RCC 7860 (cell line): ENCODE measurements around the gene SLC5A10.
"Not testable (repeated sequence)": the region's sequence is repeated elsewhere in the genome, so short reads cannot be mapped to it uniquely, and the experiment has no call there.

ENCODE experiments used
- DNase-seq: peaks from one replicate; pipeline ENCODE4 v3.0.0-alpha.2; 2015; ENCODE audit warnings: low spot score
- FAIRE-seq: peaks from 2 replicates; lab custom pipeline; 2012; peaks lifted over from hg19 to GRCh38; lab: Jason Lieb, UNC

Gene SLC5A10

DNA sequence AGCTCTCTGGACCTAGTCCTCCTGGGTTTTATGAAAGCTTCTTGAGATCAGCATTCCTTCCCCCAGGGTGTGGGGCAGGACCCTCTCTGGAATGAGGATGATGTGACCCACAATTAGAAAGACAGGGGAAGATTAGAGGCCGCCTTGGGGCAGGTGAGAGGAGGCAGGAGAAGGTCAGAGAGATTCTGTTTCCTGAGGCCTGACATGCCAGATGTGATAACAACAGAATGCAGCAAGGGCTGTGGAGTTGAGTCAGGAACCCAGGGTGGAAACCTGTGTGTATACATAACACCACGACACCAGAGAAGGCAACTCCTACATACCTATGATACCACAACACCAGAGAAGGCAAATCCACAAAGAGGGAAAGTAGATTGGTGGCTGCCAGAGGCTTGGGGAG lies 5.4 kb upstream of the SLC5A10 start:
- FAIRE-seq (no peak), DNase-seq (no peak)

DNA sequence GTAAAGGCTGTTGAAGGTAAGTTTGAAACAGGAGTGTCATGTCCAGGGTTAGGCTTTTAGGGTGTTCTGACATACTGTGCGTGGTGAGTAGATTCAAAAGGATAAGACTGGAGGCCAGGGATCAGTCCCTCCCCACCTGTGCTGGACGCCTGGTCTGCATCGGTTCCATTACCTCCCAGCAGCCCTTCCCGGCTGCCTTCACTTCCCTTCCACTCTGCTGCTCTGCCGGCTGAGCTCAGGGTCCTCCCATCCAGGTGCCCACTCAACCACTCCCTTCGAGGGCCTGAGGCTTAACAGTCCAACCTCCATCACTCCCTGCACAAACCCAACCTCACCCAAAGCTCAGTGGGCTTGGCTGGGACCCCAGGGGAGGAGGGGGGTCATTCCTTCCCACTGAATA lies 4.1 kb upstream of the SLC5A10 start:
- DNase-seq (no peak), FAIRE-seq (no peak)

DNA sequence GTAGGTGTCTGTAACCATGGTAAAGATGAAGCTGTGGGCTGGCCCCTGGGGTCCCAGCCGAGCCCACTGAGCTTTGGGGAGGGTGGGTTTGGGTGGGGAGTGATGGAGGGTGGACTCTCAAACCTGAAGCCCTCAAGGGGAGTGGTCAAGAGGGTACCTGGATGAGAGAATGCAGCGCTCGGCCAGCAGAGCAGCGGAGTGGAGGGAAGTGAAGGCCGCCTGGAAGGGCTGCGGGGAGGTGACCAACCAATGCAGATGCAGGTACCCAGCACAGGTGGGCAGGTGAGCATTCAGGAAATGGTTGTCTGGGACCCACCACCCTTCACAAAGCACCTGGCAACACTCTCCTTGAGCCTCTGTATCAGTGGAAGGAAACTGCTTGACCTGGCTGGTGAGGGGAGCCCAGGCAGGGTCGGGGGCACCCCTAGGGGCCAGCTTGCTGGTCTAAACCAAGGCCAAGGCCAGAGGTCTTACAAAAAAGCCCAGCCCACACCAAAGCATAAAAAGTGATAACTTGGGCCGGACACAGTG lies 3.4 kb upstream of the SLC5A10 start:
- DNase-seq, result no peak
- FAIRE-seq, result no peak

DNA sequence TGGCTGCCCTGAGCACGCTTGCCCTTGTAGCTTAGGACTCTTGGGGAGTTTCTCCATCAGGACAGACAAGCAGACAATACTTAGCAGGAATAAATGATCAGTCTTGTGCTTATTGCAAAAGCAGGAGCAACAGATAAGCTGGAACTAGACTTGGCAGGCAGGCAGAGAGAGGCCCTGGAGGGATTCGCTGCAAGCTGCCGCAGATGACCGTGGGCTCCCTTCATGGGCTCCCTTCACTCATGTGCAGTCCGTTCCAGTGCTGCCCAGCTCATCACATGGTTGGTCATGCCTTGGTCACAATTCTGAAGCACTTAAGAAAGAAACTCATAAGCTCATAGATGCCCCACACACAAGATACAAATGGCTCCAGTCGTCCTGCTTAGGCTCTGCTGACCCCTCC lies 2.4 kb upstream of the SLC5A10 start:
- FAIRE-seq (no peak), DNase-seq (no peak)

DNA sequence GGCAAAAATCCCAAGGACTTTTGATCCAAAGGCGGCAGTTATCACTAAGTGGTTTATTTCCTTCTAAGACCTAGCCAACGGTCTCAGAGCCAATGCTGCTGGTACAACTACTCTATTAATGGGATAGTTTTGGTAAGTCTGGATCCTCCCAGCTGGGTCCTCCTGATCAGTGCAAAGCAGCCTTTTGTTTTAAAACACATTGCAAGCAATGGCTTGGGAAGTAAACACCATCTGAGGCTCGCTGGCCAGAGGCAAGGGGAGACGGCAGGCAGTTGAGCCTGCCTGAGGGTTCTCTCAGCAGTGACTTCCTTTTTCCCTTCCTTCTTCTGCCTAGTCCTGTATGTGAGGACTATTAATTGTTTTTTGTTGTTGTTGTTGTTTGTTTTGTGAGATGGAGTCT lies 1.6 kb upstream of the SLC5A10 start:
- DNase-seq (no peak), FAIRE-seq (no peak)

DNA sequence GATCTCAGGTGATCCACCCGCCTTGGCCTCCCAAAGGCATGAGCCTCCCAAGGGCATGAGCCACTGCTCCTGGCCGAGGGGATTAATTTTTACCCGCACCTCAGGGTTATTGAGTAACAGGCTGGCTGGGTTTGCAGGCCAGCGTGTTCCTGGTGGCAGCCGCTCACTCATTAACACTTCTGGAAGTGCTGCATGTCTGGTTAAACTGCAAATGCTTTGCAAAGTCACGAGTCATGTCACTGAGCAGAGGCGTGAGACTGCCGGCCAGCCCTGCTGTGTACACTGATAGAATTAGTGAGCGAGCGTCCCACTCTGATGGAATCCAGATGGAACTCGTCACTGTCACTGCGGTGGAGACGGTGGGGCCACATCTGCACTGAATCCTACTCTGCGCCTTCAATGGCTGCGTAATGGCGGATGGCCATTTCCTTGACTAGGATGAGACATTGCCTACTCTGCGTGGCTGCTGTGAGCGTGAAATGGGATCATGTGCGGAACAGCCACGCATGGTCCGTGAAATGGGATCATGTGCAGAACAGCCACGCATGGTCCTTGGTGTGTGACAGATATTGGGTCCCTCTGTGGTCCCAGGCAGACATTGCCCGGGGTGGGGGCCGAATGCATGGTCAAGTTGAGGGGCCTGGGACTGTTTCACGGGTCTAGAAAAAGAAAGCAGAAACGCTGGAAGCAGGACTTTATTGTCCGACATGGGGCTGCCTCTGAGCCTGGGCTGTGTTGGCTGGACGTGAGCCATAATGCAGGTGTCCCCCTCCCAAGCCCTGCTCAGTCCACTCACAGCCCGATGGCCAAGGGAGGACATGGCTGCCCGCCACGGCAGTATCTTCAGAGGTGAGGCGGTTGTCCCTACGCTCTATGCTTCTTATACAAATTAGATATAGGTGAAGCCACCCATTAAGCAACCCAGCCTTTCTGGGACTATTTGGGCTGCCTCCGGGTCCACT lies 740 bp upstream of the SLC5A10 start:
- peak; percentile 85 for FAIRE-seq
- peak; percentile 53 for DNase-seq

DNA sequence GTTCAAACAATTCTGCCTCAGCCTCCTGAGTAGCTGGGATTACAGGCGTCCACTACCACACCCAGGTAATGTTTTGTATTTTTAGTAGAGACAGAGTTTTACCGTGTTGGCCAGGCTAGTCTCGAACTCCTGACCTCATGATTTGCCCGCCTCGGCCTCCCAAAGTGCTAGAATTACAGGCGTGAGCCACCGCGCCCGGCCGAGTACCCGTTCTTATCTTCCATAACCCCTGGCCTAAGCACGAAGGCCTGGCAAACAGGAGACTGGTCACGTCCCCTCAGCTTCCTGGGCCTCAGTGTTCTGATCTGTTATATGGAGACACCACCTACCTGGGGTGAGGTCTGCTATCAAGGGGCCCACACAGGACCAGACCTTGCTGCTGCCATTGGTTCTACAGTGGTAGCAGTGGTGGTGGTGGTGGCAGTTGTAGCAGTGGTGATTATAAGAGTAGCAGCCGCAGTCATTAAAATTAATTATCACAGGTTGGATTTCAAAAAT lies 1.3 kb downstream of the SLC5A10 start:
- DNase-seq, result no peak
- no peak for FAIRE-seq

DNA sequence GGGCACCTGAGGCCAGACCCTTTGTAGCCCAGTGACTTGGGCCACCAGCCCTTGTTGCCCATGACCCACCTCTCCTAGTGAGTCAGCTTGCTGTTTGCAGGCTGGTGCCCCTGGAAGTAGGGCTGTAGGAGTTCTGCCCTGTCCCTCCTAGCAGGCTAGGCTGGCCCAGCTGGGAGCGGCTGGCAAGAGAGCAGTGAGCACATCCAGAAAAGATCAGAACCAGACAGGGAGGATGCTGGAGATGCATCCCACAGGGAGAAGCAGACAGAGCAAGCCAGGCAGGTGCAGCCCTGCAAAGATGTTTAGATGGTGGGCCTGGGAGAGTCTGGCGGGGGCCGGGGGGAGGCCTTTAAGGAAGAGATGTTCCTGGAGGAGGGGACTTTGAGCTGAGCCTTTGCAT lies 2.4 kb downstream of the SLC5A10 start:
- DNase-seq (no peak), FAIRE-seq (no peak)

DNA sequence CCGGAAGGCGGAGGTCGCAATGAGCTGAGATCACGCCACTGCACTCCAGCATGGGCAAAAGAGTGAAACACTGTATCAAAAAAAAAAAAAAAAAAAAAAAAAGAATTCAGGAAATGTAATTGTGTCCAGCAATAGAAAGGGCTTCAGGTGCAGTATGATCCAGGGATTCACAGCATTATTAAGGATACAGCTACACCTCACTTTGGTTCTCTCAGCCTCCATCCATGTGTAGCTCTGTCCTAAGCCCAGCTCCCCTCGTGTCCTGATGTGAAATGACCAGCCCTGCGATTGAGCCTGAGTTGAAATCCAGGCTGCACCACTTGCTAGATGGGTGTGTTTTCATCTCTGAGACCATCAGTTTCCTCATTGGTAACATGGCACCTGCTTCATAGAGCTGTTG lies 3.0 kb downstream of the SLC5A10 start:
- DNase-seq (no peak), FAIRE-seq (no peak)

DNA sequence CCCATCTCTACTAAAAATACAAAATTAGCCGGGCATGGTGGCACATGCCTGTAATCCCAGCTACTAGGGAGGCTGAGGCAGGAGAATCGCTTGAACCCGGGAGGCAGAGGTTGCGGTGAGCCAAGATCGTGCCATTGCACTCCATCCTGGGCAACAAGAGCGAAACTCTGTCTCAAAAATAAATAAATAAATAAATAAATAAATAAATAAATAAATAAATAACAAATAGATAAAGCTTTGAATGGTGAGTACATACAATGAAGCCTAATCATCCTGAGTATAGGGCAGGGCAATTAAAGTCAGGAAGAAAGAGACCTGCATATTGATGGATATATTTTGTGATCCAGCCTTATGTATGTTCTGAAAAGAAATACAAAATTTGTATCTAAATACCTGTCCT lies 4.1 kb downstream of the SLC5A10 start:
- FAIRE-seq, result not testable (repeated sequence)

DNA sequence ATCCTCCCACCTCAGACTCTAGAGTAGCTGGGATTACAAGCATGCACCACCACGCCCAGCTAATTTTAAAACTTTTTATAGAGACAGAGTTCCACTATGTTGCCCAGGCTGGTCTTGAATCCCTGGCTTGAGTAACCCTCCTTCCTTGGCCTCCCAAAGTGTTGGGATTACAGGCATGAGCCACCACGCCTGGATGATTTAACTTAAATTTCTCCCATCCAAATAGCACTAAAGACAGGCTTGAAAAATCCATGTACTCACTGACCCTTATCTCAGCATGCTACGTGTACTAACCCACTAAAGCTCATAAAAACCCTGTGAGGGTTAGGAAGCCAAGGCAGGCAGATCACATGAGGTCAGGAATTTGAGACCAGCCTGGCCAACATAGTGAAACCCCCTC lies 4.6 kb downstream of the SLC5A10 start:
- FAIRE-seq (no peak), DNase-seq (no peak)

More for the DNA sequence above, 4.1 kb downstream of the SLC5A10 start:
- not testable (repeated sequence) for DNase-seq

DNA sequence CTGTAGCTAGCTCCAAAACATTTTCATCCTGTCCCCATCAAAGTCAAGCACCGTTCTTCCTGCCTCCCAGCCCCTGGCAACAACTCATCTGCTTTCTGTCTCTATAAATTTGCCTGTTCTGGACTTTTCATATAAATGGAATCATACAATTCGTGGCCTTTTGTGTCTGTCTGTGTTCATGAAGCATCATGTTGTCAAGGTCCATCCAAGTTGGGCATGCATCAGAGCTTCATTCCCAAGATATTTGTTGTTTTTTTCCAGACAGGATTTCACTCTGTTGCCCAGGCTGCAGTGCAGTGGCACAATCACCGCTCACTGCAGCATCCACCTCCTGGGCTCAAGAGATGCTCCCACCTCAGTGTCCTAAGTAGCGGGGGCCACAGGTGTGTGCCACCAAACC lies 5.9 kb downstream of the SLC5A10 start:
- FAIRE-seq (no peak), DNase-seq (no peak)

DNA sequence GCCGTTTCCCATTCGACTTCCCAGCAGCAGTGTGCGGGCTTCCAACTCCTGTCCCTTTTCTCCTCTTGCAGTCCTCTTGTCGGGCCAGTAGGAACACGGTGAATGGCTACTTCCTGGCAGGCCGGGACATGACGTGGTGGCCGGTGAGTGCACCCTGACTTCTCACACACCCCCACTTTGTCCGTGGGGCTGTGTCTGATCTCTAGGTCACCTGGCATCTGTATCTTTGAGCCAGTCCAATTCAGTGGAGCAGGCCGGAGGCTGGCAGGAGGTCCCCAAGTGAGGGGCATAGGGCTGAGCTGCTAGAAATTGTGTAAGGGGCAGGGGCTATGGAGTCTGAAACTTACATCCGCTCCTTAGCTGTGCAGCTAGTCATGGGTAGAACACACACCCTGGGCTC lies 6.6 kb downstream of the SLC5A10 start:
- FAIRE-seq (no peak), DNase-seq (no peak)

DNA sequence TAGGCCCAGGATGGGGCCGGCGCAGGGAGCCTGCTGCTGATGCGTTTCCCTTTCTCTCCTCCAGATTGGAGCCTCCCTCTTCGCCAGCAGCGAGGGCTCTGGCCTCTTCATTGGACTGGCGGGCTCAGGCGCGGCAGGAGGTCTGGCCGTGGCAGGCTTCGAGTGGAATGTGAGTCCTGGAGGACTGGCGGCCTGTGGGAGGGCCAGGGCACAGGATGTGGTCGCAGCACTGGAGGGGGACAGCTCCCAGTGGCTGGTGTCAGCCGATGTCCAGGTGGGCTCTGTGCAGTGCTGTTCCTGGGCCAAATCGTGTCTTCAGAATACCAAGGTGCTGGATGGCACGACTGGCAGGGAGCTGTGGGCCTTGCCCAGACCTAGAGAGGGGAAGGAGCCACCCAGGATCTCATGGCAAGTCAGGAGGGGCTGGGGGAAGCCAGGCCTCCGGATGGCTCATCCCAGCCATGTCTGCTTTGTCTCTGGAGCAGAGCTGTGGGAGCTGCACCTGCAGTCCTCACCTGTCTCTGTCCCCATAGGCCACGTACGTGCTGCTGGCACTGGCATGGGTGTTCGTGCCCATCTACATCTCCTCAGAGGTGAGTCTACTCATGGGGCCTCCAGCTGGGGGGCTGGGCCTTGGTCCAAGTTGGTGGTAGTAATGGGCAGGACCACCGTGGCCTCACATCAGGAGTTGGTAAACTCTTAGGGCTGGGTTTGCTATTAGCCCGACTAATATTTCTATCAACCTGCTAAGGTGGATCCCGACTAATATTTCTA lies 7.3 kb downstream of the SLC5A10 start:
- no peak for DNase-seq

DNA sequence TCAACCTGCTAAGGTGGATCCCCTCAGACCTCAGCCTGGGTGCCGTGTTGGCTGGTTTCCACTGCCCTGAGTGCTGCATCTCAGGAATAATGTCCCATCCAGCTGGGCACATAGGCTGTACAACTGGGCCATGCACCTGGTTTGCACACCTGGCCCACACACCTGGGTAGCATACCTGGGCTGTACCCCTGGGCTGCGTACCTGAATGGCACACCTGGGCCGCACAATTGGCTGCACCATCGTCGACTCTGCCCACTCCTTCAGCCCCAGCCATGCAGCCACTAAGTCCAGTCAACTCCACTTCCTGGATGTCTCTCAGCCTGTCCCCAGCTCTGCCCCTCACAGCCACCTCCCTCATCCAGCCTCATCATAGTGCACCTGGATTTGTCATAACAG lies 7.9 kb downstream of the SLC5A10 start:
- FAIRE-seq (no peak), DNase-seq (no peak)

More for the DNA sequence above, 7.3 kb downstream of the SLC5A10 start:
- no peak for FAIRE-seq

DNA sequence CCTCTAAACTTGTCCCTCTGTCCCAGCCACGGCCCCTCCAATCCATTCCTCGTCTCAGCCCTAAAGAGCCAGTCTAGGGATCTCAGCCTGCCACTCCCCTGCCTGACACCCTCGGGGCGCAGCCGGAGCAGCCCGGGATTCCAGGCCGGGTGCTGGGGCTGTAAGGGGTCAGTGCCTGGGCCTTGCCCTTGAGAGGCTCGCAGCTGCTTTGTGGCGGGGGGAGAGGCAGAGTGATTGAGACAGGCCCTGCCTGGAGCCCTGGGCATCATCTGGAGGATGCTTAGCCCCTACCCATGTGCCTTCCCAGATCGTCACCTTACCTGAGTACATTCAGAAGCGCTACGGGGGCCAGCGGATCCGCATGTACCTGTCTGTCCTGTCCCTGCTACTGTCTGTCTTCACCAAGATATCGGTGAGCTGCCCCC lies 8.3 kb downstream of the SLC5A10 start:
- FAIRE-seq, result no peak
- DNase-seq, result no peak

DNA sequence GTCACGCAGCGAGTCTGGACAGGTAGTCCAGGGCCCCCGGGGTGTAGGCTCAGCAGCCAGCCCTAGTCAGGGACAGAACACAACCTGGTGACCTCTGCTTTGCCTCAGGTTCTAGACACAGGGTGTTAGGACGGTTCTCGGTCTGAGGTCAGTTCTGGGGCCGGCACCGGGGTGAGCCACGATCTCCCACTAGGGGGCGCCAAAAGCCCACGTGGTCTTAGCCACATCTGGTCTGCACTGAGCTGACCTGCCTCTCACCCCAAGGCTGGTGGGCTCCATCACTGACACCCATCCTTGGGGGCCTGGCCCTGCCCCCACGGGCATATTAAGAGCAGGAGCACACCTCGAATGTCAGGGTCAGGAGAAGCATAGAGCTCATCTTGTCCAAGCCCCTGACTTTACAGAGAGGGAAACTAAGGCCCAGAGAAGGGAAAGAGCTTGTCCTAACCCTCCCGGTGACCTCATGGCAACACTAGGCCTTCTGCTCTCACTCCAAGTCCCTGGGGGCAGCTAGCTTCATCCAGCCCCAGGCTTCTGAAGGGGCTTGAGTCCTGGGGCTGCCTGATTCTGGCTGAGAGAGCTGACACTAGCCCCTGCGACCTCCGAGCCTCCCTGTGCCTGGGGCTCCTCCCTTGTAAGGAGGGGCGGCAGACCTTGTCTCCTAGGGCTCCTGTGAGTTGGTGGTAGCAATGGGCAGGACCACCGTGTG lies 9.0 kb downstream of the SLC5A10 start:
- FAIRE-seq (no peak), DNase-seq (peak; percentile 54)

DNA sequence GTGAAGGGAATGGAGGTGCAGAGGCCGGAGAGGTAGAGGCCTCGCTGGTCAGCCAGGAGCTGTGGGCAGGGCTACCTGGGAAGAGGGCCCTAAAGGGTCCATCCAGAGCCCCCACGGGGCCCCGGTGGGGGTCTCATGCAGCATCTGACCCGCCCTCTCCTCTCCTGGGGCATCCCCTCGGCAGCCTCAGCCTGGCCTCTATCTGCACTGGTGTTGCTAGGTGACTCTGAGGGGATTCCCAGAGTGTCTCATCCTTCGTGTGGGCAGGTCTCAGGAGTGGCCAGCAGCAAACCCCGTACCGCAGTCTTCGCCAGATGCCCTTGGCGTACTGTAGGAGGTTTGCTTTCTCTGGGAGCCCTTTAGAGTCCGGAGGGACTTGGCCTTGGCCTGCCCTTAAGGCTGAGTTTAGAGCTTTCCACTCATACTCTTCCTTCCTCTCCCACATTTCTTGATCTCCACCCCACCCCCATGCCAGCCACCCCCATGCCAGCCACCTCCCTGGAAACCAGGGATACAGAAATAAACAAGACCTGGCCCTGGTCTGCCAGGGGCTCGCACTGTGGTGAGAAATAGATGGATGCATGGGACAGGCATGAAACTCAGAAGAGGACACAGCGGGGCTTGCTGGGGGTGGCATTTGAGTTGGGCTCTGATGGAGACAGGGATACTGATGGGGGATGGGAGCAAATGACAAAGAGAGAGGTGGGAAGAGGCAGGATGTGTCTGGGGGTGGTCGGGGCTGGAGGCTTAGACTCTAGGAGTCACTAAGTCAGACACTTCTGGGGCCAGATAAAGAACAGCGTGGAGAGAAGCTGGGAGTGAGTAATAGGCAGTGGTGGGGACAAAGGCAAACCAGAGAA lies 9.9 kb downstream of the SLC5A10 start:
- no peak for FAIRE-seq

DNA sequence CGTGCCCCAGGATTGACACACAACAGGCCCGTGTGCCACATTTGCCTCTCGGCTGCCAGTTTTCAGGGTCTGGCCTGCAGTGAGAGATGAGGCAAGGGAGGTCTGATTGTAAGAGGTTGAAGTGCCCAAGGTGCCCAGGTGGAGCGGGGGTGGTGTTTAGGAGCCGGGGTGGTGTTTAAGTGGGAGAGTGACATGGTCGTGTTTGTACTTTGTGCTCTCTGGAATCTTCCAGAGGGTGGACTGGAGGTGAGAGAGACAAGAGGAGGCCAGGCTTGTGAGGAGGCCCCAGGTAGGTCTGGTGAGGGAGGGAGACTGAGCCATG lies 10.5 kb downstream of the SLC5A10 start:
- FAIRE-seq, result no peak
- DNase-seq, result no peak

More for the DNA sequence above, 9.9 kb downstream of the SLC5A10 start:
- DNase-seq, result peak; percentile 77
